ENCODE measurements around the gene HLA-DRA.

DNA sequence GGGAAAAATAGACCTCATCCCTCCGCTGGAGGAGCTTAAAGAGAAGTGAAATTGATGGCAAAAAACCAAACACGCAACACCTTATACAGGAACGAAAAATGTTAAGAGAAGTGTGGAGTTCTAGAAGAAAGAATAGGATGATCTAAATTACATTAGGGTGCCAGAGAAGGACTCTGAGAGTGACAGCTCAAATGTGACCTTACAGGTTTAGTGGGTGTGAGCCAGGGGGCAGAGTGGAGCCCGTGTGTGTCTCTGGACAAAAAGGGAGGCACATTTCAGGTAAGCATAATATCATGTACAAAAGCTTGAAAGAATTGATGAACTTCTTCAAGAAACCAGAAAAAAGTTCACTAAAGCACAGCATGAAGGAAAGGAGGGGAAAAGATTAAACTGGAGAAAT is 20.8 kb downstream of the HLA-DRA start:
- TF ChIP-seq CBFB (CRISPR knock-in tag; IDR thresholded peaks at IDR 0.05; ENCODE audit: low read depth), result no peak
- no peak for TF ChIP-seq CREB1 (CRISPR knock-in tag; IDR thresholded peaks at IDR 0.05)
- TF ChIP-seq, protein P1, sequence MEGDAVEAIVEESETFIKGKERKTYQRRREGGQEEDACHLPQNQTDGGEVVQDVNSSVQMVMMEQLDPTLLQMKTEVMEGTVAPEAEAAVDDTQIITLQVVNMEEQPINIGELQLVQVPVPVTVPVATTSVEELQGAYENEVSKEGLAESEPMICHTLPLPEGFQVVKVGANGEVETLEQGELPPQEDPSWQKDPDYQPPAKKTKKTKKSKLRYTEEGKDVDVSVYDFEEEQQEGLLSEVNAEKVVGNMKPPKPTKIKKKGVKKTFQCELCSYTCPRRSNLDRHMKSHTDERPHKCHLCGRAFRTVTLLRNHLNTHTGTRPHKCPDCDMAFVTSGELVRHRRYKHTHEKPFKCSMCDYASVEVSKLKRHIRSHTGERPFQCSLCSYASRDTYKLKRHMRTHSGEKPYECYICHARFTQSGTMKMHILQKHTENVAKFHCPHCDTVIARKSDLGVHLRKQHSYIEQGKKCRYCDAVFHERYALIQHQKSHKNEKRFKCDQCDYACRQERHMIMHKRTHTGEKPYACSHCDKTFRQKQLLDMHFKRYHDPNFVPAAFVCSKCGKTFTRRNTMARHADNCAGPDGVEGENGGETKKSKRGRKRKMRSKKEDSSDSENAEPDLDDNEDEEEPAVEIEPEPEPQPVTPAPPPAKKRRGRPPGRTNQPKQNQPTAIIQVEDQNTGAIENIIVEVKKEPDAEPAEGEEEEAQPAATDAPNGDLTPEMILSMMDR (IDR thresholded peaks at IDR 0.05), result no peak
- no peak for TF ChIP-seq TEAD4 (CRISPR knock-in tag; IDR thresholded peaks at IDR 0.05)
- no peak for TF ChIP-seq TP53 (CRISPR knock-in tag; IDR thresholded peaks at IDR 0.05)
- TF ChIP-seq ZNF232 (CRISPR knock-in tag; IDR thresholded peaks at IDR 0.05), result no peak
- TF ChIP-seq ESRRA (CRISPR knock-in tag; IDR thresholded peaks at IDR 0.05; ENCODE audit: borderline replicate concordance), result no peak
- no peak for TF ChIP-seq ATF1 (CRISPR knock-in tag; IDR thresholded peaks at IDR 0.05)
